Fibroblast of skin of right biceps (primary cell): ENCODE results near the gene PEAR1.

ENCODE experiments used
- DNase-seq: peaks from one replicate; pipeline ENCODE4 v3.0.0-alpha.2; 2013

Gene PEAR1

DNA sequence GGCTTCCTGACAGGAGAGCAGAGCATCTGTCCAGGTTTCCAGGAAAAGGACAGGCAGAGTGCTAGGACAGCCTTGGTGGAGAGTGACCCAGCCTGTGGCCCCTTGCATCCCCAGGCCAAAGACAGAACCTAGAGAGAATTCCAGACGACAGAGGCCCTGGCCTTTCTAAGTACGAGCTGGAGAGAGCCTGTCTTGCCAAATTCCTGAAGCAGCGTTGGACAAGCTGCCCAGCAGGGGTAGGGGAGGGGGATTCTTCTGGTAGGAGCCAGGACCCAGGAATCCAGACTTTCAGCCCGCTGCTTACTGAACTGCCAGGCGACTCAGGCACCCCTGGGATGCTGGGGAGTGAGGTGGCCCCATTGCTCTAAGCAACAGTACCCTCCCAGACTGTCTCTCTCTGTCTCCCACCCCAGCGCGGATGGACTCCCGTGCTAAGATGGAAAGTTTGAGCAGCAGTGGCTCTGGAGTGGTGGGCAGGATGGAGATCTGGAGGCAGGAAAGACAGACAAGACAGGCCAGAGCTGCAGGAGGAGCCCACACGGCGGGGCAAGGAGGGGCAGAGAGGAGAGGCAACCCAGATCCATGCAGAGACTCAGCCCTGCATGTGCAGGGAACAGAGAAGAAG is 8.8 kb upstream of the PEAR1 start:
- no peak for DNase-seq

DNA sequence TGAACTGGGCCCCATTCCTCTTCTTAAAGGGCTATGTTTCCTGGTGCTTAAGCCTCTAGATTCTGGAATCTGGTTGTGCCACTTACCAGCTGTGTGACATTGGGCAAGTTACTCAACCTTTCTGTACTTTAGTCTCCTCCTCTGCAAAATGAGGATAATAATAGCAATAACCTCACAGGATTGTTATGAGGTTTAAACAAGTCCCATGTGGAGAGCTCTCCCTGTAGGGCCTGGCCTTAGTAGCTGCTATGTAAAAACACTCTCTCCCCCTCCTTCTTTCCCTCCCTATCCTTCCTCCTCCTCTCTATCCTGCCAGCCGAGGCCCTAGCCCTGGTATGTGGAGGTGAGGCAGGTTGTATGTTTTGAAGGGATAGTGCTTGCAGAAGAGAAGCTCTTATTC is 8.2 kb upstream of the PEAR1 start:
- no peak for DNase-seq

DNA sequence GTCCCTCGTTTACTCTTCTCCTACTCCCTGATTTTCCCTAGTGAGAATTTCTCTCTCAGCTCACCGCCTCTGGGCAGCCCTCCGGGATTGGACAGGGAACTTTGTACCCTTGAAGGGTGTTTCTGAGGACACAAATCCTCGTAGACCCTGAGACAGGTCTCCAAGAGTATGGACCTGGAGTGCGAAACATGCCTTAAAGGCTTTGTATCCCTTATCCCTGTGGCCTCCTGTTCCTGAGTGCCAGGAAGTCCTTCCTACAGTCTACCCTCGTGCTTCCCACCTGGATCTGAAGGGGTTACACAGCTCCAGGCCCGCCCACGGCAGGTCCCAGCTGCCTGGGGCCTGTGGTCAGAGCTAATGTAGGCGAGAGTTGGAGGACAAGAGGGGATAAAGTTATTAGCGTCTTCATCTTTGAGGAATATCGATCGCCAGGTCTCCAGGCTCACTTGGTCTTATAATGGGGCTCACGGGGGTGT is 7.6 kb upstream of the PEAR1 start:
- no peak for DNase-seq

DNA sequence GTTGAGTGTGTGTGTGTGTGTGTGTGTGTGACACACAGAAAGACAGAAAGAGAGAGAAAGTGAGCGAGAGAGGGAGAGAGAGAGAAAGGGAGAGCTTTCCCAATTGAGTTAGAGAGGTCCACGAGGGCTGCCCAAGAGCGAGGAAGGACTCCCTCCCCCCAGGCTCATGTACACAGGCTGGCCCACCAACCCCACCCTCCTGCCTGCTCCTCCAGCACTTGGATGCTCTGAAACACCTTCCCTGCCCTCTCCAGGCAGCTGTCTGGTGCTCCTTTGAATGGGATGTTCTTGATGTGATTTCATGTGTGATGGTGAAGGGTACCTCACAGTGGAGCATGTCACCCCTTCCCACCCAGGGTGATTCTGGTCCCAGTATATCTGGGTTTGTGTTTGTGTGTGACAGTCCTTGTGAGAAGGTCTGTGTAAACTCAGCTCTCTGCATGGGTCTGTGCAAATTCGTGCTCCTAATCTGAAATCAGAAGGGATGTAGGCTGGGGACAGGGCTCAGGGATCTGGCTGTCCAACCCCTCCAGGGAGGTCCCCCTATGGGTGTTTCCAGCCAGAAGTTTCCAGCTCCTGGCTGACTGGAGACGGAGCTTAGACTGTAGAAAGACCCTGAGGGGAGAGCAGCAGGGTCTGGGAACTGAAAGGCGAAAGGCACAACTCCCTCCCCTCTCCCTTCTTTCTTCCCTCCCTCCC is 6.8 kb upstream of the PEAR1 start:
- no peak for DNase-seq

DNA sequence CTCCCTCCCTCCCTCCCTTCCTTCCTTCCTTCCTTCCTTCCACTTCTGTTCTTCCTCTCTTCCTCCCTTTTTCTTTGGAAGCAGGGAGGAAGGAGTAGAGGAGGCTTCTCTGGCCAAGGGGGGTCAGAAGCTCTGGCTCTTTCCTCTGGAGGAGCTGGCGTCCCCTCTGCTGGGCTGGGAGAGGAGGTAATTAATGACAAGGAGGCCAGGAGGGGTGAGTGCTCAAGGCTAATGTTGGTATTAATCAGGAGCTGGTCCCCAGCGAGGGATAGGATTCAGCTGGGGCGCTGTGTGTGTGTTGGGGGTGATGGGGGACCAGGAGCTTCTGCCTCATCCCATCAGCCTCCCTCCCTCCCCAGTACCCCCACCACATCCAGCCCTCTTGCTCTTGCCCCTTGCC is 6.2 kb upstream of the PEAR1 start:
- DNase-seq, result no peak

DNA sequence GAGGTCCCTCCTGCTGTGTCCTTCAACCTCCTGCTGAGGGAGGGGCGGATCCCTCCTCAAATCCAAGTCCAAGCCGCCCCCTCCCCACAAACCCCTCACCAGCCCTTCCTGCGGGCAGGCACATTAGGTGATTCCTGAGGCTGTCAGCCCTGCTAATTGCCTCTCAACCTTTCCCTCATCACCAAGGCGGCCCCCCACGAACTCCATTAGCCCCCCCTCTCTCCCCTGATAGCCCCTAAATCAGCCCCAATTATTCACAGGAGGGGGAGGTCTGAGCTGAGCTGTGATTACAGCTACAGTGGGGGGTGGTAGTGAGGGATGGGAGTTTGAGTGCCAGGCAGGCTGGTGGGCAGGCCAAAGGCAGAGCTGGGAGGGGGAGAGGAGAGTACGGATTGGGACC is 5.8 kb upstream of the PEAR1 start:
- no peak for DNase-seq

DNA sequence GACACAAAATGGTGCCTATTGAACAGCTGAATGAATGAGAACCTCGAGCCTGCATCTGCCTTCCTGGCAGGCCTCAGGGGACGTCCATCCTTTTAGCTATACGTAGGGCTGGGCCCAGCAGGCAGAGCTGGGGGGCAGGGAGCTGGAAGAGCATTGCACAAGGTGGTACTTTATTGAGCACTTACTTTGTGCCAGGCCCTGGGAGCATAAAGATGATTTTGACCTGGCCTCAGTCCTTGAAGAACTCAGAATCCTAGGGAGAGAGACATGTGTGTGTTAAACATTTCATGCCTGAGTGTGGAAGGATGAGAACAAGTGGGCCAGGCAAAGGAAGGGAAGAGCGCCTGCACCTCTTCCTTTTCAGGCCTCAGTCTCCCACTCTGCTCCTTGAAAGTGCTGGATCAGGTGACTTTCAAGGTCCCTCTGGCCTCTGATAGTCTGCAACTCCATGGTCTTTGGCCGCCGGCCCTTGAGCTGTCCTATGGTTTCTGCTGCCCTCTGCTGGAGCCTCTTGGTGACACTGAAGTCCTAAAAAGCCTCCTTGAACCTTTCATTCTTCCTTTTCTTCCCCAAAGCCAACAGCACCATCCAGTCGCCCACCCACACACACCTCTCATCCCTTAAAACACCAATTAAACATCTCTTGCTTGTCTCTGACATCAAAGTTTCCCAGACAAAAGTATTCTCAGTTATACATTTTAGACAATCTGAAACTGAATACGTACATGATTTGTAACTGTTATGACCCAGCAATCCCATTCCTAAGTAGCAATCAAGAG is 3.5 kb upstream of the PEAR1 start:
- peak; percentile 69 for DNase-seq

DNA sequence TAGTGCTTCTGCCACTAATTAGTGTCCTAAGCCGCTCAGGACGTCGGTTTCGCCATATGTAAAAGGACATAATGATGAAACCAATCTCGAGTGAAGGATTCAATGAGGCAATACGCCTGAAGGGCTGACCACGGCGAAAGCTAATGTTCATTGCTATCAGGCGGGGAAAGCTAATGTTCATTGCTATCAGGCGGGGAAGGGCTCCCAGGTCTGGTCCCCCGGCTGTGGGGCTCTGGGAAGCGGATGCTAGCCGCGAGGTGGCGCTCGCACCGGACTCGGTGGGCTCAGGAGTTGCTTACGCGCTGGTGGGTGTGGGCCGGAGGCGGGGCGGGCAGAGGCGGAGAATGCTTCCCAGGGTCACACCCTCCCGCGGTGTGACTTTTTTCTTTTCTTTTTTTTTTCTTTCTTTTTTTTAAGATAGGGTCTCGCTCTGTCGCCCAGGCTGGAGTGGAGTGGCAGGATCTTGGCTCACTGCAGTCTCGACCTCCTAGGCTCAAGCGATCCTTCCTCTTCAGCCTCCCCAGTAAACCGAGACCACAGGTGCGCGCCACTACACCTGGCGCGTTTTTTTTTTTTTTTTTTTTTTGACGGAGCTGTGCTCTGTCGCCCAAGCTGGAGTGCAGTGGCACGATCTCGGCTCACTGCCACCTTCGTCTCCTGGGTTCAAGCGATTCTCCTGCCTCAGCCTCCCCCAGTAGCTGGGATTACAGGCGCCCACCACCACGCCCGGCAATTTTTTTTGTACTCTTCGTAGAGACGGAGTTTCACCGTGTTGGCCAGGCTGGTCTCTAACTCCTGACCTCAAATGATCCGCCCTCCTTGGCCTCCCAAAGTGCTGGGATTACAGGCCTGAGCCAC is 1.1 kb upstream of the PEAR1 start:
- peak; percentile 88 for DNase-seq

DNA sequence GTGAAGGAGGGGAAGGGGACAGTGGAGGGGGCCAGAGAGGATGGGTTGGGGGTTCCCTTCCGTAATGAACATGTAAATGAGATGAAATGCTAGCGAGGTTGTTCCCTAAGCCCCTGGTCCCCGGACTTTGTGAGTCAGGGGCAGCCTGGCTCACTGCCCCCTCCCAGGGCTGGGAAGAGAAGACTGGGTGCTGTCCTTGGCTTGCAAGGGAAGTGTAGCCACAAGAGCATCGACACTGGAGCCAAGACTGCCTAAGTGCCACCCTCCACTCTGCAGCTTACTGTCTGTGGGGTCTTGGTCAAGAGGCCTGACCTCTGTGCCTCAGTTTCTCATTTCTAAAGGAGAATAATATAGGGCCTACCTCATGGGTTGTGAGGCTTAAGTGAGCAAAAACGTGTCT is 483 bp downstream of the PEAR1 start:
- no peak for DNase-seq

DNA sequence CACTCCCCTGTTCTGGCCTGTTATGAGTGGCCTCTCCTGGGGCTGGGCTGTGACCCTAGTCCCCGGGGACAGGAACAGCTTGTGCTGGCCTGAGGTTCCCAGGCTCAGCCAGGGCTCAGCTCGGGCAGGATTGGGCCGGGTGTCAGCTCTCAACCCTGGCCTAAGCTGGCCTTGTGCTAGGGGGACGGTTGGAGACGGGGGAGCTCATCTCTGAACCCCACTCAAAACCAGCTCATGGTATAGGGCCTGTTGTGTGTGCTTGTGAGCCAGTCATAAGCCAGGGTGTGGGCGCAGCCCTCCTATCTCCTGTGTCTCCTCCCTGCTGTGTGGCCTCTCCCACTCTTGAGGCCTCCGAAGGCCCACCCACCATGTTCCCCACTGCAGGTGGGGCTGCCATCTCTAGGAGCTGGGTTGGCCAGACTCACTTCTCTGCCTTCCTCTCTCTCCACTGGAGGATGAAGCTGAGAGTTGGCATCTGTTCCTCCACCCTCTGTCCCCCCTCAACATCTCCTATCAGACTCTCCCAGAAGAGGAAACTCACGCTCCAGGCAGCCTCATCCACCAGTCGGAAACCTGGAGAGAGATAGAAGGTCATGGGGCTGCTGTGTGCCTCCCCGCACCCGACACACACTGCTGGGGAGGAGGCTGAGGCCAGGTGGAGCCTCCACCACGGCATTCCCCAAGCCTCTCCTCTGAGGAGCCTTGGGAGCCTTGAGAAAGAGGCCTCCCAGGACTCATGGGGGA is 1.4 kb downstream of the PEAR1 start:
- peak; percentile 66 for DNase-seq

DNA sequence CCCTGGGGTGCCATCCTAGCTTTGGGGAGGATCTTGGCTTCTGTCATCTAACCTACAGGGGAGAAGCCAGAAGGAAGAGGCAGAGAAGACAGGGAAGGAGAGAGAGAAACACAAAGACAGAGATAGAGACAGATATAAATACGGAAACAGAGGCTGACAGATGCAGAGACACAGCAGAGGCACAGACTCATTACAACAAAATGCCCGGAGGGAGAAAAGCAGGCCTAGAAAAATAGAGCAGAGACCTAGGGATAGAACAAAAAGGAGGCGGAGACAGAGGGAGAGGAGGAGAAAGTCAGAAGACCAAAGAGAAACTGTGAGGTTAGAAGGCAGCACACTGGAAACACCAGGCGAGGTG is 1.9 kb downstream of the PEAR1 start:
- peak; percentile 51 for DNase-seq

DNA sequence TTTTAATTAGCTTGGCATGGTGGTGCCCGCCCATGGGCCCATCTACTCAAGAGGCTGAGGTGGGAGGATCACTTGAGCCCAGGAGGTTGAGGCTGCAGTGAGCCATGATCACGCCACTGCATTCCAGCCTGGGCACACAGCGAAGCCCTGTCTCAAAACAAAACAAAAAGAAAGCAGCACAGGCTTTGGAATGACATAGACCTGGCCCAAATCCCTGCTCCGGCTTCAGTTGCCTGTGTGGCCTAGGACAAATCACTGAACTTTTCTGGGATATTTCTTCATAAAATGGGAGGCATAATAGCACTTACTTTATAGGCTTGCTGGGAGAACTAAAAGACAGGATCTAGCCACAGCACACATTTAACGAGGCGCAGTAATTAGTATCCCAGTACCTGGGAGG is 2.4 kb downstream of the PEAR1 start:
- DNase-seq, result no peak

DNA sequence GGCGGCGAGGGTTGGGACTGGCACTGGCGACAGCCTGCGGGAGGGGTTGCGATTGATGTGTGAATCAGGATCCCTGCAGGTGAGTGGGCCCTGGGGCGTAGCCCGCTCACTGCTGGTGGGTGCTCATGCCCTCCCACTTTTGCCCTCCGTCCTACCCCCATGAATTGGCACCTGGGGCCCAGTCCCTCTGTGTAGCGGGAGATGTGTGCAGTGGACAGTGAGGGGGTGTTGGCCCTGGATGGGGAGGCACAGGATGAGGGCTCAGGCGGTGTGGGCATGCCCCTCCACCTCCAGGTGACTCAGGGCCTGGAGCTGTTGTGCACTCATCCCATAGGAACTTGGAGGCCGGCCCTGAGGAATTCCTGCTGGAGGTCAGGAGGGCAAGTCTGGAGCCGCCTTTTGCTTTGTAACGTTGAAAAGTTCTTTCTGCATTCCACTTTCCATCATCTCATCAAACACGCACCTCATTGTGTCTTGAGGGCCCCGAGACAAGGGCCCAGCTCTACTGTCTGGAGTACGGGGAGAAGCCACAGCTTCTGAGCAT is 3.0 kb downstream of the PEAR1 start:
- peak; percentile 97 for DNase-seq

DNA sequence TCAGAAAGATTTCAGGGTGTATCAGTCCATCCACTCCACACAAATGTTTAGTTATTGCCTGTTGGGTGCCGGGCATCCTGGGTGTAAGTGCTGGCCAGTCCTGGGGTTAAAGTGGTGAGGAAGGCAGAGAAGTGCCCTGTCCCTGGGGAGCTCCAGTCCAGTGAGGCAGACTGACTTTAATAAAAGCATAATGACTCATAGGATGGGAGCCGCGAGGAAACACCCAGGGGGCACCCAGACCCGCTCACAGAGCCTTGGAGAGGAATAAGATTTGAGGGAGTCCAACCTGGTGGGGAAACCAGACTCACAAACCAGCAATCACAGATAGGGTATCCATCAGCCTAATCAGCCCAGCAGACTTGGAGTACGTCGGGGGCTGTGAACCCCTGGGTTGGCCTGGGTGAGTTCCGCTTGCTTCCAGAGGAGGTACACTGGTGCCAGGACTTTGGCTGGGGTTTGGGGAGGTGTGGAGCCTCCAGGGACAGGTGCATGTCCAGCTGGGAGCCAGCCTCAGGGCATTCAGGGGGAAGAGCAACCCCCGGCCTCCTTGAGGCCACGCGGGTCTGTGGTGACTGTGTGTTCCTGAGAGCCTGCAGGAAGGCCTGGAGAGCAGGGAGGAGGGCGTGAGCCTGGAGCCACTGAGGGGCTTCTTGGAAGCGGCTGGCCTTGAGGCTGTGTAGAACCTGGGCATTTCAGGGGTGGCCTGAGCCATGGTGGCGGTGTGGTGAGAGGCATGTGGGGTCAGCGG is 3.7 kb downstream of the PEAR1 start:
- peak; percentile 83 for DNase-seq

DNA sequence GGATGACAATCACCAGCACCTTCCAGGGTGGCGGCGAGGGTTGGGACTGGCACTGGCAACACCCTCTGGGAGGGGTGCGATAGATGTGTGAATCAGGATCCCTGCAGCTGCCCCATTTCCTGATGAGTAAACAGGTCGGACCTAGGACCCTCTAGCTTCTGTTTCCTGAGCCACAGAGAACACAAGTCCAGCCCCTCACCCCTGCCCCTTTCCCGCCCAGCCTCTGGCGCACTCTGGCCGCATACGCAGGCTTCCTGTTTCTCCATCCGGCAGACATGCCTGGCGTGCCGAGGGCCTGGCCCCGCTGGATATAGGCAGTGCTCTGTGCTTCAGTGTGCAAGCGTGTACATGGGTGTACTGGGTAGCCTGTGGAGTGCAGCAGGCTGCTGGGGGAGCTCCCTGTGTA is 4.6 kb downstream of the PEAR1 start:
- peak; percentile 75 for DNase-seq

DNA sequence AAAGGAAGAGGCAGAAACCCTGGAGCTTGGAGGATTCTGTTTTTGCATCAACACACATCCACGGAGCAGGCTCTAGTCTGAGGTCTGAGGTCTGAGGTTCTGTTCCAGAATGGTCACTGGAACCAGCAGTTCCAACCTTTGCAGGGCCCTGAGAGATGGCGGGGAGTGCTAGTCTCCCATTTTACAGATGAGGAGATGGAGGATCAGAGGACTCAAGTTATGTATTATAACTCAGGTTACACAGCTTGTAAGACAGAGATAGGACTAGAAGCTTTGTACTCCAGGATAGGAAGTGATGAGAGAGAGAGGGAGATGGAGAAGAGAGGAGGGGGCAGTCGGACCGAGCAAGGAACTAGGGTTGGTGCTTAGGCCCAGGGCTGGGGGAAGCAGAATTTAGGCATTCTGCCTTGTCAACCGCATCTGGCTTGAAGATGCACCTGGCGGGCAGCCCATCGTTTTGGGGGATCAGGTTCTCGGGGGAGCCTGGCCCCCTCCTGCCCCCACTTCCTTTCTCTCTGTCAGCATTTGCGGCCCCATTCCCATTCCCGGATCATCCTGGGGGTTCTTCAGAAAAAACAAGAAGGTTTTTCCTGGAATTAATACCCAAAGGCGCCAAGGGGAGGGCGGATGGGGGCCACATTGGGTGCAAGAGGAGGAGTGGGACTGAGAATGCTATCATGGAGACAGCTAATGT is 5.6 kb downstream of the PEAR1 start:
- no peak for DNase-seq

DNA sequence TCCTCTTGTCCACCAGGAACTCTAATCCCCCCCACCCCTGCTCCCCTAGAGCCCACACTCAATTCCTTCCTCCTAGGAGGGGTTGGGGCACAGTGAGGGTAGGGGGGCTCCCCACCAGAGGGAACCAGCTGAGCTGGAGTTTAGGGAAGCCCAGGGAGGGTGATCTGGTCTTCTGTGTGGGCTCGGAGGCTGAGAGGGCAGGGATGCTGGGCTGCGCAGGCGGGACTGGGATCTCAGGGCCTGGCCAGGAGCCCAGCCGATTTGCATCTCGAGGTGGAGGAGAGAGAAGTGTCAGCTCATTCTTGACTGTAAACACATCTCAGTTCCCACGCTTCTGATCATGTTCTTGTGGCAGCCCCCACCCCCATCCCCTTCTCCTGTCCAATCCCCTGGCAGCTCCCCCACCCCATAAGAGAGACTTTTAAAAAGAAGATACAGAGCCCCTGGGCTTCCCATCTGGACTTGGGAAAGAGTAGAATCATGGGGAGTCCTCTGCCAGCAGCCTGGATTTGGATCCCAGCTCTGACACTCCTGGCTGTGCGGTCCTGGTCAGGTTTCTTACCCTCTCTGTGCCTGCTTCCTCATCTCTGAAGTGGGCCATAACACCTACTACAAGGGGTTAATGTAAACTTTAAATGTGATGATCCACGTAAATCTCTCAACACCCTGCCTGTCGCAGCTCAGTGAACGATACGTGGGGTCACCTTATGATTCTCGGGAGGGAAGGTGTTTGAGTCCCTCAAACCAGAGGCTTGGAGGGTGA is 6.6 kb downstream of the PEAR1 start:
- DNase-seq, result peak; percentile 76

DNA sequence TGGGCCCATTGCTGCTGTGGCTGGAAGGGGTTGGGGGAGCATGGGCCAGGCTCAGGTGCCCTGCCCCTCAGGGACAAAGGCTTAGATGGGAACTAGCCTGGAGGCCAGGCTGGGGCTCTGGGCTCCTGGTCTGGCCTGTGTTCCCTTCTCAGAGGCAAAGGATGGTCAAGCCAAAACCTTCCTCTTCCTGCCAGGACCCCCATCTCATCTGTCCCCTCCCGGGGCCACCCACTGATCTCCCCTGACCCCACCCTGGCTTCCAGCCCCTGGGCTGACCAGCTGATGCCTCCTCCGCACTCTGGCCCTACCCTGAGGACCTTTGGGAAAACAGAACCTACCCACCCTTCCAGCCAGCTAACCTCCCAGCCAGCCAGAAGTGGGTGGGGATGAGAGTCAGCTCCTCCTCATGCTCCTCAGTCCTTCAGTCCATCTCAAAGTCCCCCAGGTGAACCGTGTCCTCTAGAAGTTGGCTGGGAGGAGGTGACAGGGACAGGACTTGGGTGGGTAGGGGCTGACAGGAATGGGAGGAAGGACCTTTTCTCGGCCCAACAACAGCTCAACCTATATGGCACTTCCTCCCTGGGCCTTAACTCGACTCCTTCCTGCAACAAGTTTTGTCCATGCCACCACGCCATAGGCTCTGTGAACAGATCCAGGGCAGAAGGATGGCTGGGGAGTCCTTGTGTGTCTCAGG is 7.5 kb downstream of the PEAR1 start:
- DNase-seq, result no peak

DNA sequence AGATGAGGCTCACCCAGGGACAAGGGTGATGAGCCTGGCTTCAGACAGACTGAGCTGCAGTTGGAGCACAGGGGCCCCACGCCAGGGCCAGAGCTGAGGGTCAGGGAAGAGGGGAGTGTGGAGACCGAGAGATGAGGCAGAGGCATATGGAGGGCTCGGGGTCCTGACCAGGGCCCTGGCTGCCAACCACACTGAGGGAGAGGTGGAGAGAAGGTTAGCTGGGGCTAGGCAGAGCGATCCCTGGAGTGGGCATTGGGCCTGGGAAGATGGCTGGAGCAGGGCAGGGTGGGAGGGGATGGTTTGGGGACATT is 8.0 kb downstream of the PEAR1 start:
- DNase-seq, result no peak
